HG03159 (cell line): Measurements from ENCODE around the gene C1orf159.

ENCODE experiments used
- ATAC-seq: cut with Tn5 transposase; IDR thresholded peaks from one replicate; pipeline ENCODE4 v1.9.1; 2021; ENCODE audit warnings: mild to moderate bottlenecking, moderate library complexity; ENCODE audit not compliant: unreplicated experiment

The C1orf159 gene

DNA sequence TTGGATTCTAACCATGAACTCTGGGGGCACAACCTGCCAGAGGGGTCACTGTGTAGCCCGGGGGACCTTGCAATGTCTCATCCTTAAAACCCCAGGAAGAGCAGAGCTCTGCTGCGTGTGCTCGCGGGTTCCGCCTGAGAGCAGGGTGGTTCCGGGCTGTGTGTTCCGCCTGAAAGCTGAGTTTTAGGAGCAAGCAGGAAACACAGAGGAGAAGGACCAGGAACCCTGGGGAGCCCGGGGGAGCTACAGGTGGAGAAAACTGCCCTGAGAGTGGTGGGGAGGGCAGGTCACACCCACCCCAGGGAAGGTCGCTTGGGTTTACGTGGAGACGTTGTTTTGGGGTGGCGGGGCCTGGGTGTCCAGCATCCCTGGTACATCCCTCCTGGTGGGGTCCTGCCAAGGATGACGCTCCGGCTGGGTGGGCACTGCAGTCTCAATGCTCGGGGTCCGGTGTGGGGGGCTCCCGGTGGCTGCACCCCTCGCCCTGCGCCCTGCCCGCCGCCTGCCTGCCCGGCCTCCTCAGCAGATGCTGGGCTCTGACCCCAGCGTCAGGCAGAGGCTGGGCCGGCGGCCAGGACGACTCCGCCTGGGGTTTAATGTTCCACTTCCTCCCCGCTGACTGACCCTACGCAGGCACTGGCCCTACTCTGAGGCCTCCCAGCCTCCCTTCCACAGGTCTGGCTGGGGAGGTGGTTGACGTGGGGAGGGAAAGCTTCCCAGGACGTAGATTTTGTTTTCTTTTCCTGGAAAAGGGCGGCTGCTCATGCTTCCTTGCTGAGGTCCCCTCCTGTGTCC lies 17.3 kb upstream of the C1orf159 start:
- ATAC-seq, result no peak

- no peak for ATAC-seq
These were observed 16.4 kb upstream of the C1orf159 start for GRCh38 chr1:1132042-1132950.

DNA sequence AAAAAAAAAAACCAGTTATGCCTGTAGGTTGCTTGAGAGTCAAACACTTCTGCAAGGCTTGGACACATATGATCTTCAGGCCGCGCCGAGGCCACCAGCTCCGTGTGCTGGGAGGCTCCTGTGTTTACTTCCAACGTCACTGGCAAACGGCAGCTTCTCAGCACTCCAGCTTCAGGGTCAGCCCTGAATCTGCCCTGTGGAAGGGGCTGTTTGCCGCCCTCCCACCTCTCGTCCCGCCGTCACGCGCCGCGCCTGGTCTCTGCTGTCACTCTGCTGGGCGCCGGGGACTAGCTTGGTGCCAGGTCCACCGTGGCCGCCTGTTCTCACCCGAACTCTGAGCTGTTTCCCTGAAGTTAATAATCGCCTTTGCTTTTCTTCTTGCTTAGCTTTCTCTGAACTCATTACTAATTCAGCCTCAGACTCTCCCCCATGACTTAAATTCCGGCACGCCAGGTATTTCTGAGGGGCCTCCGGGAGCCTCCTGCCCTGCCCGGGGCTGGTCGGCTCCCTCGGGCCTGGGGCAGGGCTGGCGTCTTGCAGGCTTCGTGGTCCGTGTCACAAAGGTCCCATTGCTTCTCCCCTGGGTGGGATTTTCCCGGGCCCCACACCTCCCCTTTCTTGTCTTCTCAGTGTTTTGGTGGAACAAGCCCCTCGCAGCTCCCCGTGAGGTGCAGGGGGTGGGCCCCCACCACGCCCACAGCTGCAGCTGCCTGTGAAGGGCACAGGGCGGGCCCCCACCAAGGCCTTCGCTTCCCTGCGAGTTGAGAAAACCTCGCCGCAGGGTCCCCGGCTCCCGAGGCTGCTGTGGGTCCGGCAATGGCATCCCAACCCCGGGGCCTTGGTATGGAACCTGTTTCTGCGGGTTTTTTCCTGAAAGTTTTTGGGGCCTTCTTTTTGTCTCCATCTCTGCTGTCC lies 14.6 kb upstream of the C1orf159 start:
- ATAC-seq, result no peak

DNA sequence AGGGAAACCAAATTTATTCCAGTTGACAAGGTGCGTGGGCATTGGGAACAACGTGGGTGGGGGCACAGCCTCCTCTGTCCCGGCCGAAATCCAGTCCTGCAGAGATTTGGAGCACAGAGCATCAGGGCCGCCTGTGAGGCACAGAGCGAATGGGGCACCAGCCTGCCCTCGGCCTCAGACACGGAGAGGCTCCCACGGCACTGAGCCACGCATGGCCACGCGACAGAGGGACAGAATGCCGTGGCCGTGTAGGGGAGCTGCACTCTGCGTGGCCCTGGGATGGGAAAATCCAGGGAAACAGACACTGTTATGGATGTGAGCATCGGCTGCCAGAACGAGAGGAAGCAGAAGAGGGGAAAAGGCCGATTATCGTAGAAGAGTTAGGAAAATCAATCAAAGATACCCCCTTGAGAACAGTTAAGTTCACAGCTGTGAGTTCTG lies 13.5 kb upstream of the C1orf159 start:
- ATAC-seq, result no peak

DNA sequence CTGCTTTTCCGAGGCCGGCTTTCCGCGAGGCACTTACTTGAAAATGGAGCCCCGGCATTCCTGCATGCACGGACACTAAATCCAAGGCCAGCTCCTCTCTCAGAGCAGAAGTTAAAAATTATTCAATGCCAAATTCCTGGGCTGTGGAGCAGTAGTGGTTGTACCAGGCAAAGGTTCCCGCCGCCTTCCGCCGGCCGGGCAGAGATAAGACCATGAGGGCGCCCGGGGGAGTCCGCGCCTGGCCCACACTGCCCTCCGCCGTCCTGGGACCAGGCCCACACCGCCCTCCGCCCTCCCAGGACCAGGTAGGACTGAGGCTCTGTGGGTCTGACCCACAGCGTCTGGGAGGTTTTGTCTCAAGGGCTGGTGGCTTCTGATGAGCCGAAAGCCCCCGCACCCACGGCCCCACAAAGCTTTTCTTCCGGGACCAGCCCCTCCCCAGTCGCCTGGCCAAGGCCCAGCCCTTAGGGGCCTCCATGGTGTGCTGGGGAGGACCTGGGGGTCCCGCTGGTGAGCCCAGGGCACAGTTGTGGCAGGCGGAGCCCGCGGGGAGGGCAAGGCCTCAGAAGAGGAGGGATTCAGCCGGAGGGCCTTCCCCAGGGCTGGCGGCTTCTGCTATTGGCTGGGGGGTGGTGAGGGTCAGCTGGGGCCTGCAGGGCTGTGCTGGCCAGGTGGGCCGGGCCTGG lies 12.7 kb upstream of the C1orf159 start:
- no peak for ATAC-seq

- no peak for ATAC-seq
These were observed 11.9 kb upstream of the C1orf159 start for GRCh38 chr1:1127551-1128451.

GRCh38 chr1:1125945-1126344 lies 10.1 kb upstream of the C1orf159 start:
- ATAC-seq, result no peak

DNA sequence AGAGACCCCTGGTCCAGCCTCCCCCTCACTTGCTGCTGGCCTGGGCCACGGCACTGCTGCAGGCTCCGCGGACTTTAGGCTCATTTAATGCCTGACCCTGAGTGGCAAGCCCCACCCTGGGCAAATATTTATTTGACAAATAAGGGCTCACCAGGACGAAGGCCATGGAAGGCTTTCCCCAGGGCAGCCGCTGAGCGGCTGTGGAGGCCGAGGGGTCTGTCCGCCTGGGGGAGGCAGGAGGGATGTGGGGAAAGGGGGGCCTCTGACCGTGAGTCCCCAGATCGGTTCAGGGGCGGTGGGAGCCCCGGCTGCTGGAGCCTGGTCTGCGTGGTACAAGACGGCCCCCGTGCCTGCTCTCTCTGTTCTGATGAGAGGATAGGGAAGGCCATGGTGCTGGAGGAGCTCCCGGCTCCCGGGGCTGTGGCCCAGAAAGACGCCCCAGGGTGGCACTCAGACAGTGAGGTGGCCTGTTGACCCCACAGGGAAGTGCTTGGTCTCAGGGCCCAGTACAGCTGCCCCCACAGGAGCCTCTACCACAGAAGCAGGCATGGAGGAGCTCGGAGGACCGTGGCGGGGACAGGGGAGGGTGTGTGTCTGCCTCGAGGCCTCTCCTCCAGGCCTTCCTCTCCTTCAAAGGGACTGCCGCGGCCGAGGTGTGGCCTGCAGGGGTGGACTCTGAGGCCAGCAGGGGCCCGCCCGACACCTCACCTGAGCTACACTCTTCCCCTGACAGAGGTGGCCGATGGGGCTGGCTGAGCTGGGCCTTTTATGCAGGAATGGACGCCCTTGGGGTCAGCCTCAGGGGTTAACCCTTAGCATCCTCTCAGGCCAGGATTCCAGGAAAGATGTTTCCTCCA lies 9.1 kb upstream of the C1orf159 start:
- no peak for ATAC-seq

DNA sequence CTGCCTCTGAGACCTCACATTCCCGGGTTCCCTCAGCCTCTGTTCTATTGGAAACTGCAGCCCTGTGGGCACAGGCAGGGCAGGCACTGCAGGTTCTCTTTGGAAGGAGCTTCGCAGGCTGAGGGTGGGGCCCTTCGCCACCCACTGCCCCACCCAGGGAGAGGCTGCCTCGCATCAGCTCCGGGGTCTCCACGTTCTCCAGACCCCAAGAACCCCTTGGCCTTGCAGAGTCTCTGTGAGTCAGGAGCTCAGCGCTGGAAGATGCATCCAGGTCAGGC lies 8.6 kb upstream of the C1orf159 start:
- no peak for ATAC-seq

GRCh38 chr1:1123581-1124507 lies 8.0 kb upstream of the C1orf159 start:
- ATAC-seq, result no peak

DNA sequence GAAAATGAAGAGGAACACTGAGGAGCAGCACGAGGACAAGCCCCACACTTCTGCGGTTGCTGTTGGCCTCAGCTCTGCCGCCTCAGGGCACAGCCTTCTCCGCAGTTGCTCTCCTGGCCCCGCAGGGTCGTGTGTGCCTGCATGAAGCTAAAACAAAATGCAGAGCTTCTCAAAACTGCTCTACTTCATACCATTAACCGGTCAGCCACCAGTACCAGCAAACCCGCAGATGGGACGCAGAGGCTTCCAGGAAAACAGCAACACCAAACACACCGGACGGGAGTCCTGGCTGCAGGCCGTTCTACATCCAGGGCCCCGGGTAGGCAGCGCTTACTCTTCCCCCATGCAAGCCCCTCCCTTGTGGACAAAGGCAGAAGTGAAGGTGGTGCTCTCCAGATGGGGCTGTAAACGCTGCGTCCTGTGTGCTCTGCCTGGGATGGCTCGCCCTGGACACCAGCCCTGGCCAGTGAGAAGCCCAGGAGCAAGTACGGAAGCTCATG lies 7.1 kb upstream of the C1orf159 start:
- ATAC-seq, result no peak

GRCh38 chr1:1122078-1122811 lies 6.4 kb upstream of the C1orf159 start:
- no peak for ATAC-seq

DNA sequence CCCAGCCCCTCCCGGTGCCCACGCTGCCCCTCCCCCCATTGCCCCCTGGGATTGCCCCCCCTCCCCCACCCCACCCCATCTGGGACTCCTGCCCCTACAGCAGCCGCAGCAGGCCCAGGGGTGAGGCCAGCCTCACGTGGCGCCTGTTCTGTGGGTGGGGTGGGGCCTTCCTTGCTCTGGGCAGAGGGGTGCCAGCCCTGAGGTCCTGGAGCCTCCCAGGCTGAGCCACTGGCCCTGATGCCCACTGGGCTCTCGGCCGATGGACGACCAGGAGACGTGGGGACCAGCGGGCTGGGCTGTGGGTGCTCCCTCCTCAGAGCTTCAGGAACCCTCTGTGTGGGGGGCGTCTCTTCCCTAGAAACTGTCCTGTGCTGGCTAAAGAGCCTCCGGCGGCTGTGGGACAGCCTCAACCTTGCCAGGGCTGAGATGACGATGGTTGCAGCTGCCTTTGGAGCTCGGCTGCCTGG lies 5.8 kb upstream of the C1orf159 start:
- ATAC-seq, result no peak

DNA sequence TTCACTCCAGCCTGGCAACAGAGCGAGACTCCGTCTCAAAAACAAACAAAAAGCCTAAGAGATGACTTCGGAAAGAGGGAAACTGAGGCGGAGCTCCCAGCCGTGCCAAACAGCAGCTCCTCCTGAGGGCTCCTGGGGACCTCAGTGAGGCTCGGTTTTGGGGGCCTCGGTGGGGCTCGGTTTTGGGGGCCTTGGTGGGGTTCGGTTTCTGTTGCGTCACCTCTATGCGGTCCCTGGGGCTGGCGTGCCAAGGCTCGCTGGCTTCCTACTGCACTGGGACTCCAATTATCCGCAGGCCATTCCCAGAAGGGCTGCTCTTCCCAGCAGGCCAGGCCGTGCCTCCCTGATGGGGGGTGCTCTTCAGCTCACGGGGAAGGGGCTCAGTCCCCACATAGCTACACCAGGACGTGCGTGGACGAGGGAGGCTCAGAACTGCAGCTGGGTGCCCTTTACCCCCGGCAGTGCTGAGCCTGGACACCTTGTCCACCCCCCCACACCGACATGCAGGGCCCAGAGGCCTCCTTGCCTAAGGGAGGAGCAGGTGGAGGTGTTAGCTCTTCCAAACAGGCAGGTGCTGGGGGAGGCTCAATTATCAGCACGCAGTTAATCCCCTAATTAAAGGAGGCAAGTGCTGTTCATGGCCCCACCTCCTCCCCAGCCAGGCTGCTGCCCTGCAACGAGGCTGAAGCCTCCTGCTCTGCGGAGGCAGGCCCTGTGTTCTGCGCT lies 5.1 kb upstream of the C1orf159 start:
- no peak for ATAC-seq

DNA sequence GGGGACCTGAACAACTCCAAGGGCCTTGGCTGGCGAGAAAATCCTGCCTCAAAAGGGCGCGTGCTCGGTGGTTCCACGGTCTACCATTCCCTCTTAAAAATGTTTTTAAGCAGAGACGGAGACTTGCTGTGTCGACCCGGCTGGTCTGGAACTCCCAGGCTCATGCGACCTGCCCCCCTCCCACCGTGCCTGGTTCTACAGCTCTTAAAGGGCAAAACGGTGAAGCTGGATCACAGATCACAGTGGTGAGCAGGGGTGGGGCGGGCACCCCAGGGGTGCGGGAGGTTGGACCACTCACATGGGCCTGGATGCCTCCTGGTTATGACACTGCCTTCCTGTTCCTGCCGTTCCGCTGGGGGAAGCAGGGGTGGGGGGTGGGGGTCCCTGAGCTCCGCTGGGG lies 4.2 kb upstream of the C1orf159 start:
- ATAC-seq, result no peak
